Neural progenitor cell (in vitro differentiated cells): ENCODE results near the gene HOXD11. TPM values are rescaled to one million over a fixed set of nuclear protein-coding genes. Genes with fewer than 3 reads are reported as not detected.

Source experiments
- DNase-seq: peaks from one replicate; pipeline ENCODE4 v3.0.0-alpha.2; 2016; ENCODE audit warnings: low spot score
- H2AFZ ChIP-seq: fragments of 200-600 bp; sonication (generic); replicated peaks from 2 replicates; pipeline ENCODE4 v1.6.1; 2016; ENCODE audit warnings: antibody characterized with exemption
- H3F3A ChIP-seq: fragments of 200-600 bp; sonication (generic); 2 replicates; pipeline ENCODE4 v1.6.1; 2016; ENCODE audit warnings: antibody characterized with exemption, low read depth
- H3K27ac ChIP-seq: fragments of 200-600 bp; sonication (generic); 2 replicates; pipeline ENCODE4 v1.5.1; 2016; ENCODE audit warnings: mild to moderate bottlenecking
- H3K27me3 ChIP-seq: fragments of 200-600 bp; sonication (generic); 2 replicates; pipeline ENCODE4 v1.6.1; 2016; ENCODE audit warnings: mild to moderate bottlenecking, moderate library complexity
- H3K36me3 ChIP-seq: fragments of 200-600 bp; sonication (generic); 2 replicates; pipeline ENCODE4 v1.5.1; 2016
- H3K4me1 ChIP-seq: fragments of 200-600 bp; sonication (generic); 2 replicates; pipeline ENCODE4 v1.6.1; 2016; ENCODE audit warnings: mixed run types
- H3K4me2 ChIP-seq: fragments of 200-600 bp; sonication (generic); 2 replicates; pipeline ENCODE4 v1.6.1; 2016
- H3K4me3 ChIP-seq: fragments of 200-600 bp; sonication (generic); 2 replicates; pipeline ENCODE4 v1.5.1; 2016
- H3K79me2 ChIP-seq: fragments of 200-600 bp; sonication (generic); 2 replicates; pipeline ENCODE4 v1.6.1; 2016; ENCODE audit warnings: low read depth
- H3K9ac ChIP-seq: fragments of 200-600 bp; sonication (generic); 2 replicates; pipeline ENCODE4 v1.6.1; 2016
- H3K9me3 ChIP-seq: fragments of 200-600 bp; sonication (generic); 2 replicates; pipeline ENCODE4 v1.5.1; 2016; ENCODE audit warnings: low read depth
- H4K20me1 ChIP-seq: fragments of 200-600 bp; sonication (generic); 2 replicates; pipeline ENCODE4 v1.6.1; 2016; ENCODE audit warnings: low read depth
- H3K27ac Mint-ChIP-seq: 3 replicates; pipeline ENCODE4 v1.8.0; 2021; ENCODE audit warnings: mixed read lengths
- H3K27me3 Mint-ChIP-seq: 2 replicates; pipeline ENCODE4 v1.8.0; 2022; ENCODE audit warnings: low read depth, mild to moderate bottlenecking, inconsistent platforms, moderate library complexity, mixed read lengths; ENCODE audit not compliant: insufficient read depth
- H3K36me3 Mint-ChIP-seq: 3 replicates; pipeline ENCODE4 v1.8.0; 2021; ENCODE audit warnings: mixed read lengths
- H3K4me1 Mint-ChIP-seq: 3 replicates; pipeline ENCODE4 v1.8.0; 2021; ENCODE audit warnings: mixed read lengths
- H3K4me3 Mint-ChIP-seq: 3 replicates; pipeline ENCODE4 v1.8.0; 2021; ENCODE audit warnings: mild to moderate bottlenecking, moderate library complexity, mixed read lengths
- H3K9me3 Mint-ChIP-seq: 3 replicates; pipeline ENCODE4 v1.8.0; 2020; ENCODE audit warnings: mixed read lengths
- EZH2 ChIP-seq: fragments of 200-600 bp; sonication (generic); IDR thresholded peaks from 2 replicates; pipeline ENCODE4 v1.6.1; 2017; ENCODE audit warnings: antibody characterized with exemption, mild to moderate bottlenecking, moderate library complexity
- EZH2phosphoT487 ChIP-seq: fragments of 200-600 bp; sonication (generic); IDR thresholded peaks from 2 replicates; pipeline ENCODE4 v1.6.1; 2017; ENCODE audit warnings: antibody characterized with exemption
- total RNA-seq: library from RNA; depleted of rRNA; stranded (reverse); fragments of >200 nt; gene quantifications from 2 replicates; pipeline ENCODE4 v1.2.3, GENCODE V29; 2015; ENCODE audit warnings: low replicate concordance
- TF ChIP-seq, protein P1 (sequence below): fragments of 200-600 bp; sonication (generic); IDR thresholded peaks from 2 replicates; pipeline ENCODE4 v1.5.1; 2017; ENCODE audit warnings: antibody characterized with exemption, mild to moderate bottlenecking

HOXD11 gene
- total RNA-seq, 1 donor from 2014 or later, result not detected

DNA sequence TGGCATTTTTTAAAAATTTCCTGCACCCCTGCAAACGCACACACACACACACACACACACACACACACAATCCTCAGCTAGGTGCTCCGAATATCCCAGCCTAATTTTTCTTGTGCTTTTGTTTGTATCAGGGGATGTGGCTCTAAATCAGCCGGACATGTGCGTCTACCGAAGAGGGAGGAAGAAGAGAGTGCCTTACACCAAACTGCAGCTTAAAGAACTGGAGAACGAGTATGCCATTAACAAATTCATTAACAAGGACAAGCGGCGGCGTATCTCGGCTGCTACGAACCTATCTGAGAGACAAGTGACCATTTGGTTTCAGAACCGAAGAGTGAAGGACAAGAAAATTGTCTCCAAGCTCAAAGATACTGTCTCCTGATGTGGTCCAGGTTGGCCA, 12.7 kb upstream of the HOXD11 start:
- Mint-ChIP-seq H3K4me1 (peaks cover 10% of the 10 kb centered on the region), H3K27me3 (peaks cover 90% of the 10 kb centered on the region), H3K4me3 (no peak overlapping the region), H3K9me3 (peaks cover 6% of the 10 kb centered on the region), H3K27ac (no peak overlapping the region), H3K36me3 (no peaks in the 10 kb centered on the region)
- no peak overlapping the region for H3K4me2 ChIP-seq
- no peaks in the 10 kb centered on the region for H3K9me3 ChIP-seq
- H3K79me2 ChIP-seq, result no peaks in the 10 kb centered on the region
- no peak overlapping the region for H2AFZ ChIP-seq
- H3K36me3 ChIP-seq, result no peaks in the 10 kb centered on the region
- TF ChIP-seq EZH2phosphoT487 (no peak), EZH2 (no peak)
- TF ChIP-seq, protein P1, sequence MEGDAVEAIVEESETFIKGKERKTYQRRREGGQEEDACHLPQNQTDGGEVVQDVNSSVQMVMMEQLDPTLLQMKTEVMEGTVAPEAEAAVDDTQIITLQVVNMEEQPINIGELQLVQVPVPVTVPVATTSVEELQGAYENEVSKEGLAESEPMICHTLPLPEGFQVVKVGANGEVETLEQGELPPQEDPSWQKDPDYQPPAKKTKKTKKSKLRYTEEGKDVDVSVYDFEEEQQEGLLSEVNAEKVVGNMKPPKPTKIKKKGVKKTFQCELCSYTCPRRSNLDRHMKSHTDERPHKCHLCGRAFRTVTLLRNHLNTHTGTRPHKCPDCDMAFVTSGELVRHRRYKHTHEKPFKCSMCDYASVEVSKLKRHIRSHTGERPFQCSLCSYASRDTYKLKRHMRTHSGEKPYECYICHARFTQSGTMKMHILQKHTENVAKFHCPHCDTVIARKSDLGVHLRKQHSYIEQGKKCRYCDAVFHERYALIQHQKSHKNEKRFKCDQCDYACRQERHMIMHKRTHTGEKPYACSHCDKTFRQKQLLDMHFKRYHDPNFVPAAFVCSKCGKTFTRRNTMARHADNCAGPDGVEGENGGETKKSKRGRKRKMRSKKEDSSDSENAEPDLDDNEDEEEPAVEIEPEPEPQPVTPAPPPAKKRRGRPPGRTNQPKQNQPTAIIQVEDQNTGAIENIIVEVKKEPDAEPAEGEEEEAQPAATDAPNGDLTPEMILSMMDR, result no peak
- no peak for DNase-seq
- no peak overlapping the region for H3K27ac ChIP-seq
- H3K9ac ChIP-seq, result no peak overlapping the region
- no peaks in the 10 kb centered on the region for H3K4me1 ChIP-seq
- peaks cover 100% of the 10 kb centered on the region for H3K27me3 ChIP-seq
- H4K20me1 ChIP-seq, result peaks cover 94% of the 10 kb centered on the region
- no peak overlapping the region for H3K4me3 ChIP-seq
- no peaks in the 10 kb centered on the region for H3F3A ChIP-seq

DNA sequence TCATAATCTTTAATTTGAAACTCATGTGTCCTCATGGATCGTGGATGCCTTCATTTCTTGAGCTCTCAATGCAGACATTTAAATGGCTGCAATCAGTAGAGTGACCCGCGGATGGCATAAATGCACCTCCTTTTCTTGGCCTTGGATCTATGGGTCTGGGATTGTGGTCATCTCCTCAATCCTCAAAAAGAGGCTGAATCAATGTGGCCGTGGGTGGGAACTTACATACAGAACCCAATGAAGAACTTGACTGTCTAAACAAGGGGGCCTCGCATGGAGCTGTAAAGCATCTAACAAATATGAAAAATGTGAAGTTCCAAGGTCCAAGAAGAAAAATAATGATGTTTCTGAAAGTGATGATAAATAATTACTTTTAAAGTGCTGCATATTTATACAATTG, 11.7 kb upstream of the HOXD11 start:
- Histone ChIP-seq H3K79me2 (no peaks in the 10 kb centered on the region), H3K9ac (no peak overlapping the region), H3K27me3 (peaks cover 100% of the 10 kb centered on the region), H3K4me2 (no peak overlapping the region), H3K9me3 (no peaks in the 10 kb centered on the region), H3K4me1 (no peaks in the 10 kb centered on the region), H2AFZ (no peak overlapping the region), H4K20me1 (peaks cover 93% of the 10 kb centered on the region), H3K27ac (no peak overlapping the region), H3F3A (no peaks in the 10 kb centered on the region), H3K36me3 (no peaks in the 10 kb centered on the region), H3K4me3 (no peak overlapping the region)
- no peak for DNase-seq
- no peaks in the 10 kb centered on the region for H3K36me3 Mint-ChIP-seq
- TF ChIP-seq, protein P1, result no peak
- TF ChIP-seq EZH2phosphoT487 (no peak), EZH2 (no peak)
- H3K27ac Mint-ChIP-seq, result no peak overlapping the region
- peaks cover 10% of the 10 kb centered on the region for H3K4me1 Mint-ChIP-seq
- H3K27me3 Mint-ChIP-seq, result peaks cover 88% of the 10 kb centered on the region
- no peak overlapping the region for H3K4me3 Mint-ChIP-seq
- H3K9me3 Mint-ChIP-seq, result peaks cover 6% of the 10 kb centered on the region

DNA sequence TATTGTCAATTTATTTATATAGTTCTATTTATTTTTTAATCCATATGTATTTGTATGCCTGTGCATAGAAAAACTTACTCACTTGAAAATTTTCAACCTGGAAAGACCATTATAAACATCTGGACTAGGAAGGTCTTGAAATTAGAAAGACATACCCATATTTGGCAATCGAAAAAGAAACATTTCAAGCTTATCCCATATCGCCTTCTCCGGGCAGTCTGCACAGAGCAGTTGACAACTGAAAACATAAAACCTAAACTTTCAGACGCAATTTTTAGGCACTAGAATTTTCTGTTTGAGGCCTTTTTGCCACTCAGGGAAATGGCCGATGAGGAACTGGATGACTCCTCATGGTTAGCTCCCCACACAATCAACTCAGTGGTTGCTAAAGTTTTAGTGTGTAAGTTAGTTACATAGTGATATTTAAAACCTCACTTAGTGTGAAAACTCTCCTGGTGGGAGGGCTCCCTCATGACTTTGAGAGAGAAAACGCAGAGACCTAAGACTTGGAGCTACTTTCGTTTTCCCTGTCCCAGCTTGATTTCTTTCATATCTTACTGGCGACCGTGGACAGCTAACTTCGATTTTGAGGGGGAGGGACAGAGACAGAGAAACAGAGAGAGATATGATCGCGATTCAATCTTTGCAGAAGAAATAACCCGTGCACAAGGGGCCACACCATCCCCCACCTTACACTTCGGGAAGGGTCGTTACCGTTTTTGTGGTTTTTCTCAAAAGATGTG, 10.7 kb upstream of the HOXD11 start:
- Histone ChIP-seq H3K4me3 (no peak overlapping the region), H3K27ac (no peak overlapping the region), H2AFZ (no peak overlapping the region), H4K20me1 (peaks cover 93% of the 10 kb centered on the region), H3K36me3 (no peaks in the 10 kb centered on the region), H3K4me1 (no peaks in the 10 kb centered on the region), H3K9ac (no peak overlapping the region), H3K27me3 (peaks cover 100% of the 10 kb centered on the region), H3F3A (no peaks in the 10 kb centered on the region), H3K9me3 (no peaks in the 10 kb centered on the region), H3K79me2 (no peaks in the 10 kb centered on the region), H3K4me2 (no peak overlapping the region)
- peaks cover 2% of the 10 kb centered on the region for H3K9me3 Mint-ChIP-seq
- TF ChIP-seq, protein P1, result no peak
- peak; percentile 61 for TF ChIP-seq EZH2
- no peak for TF ChIP-seq EZH2phosphoT487
- H3K4me1 Mint-ChIP-seq, result peaks cover 10% of the 10 kb centered on the region
- peaks cover 90% of the 10 kb centered on the region for H3K27me3 Mint-ChIP-seq
- no peak overlapping the region for H3K27ac Mint-ChIP-seq
- no peaks in the 10 kb centered on the region for H3K36me3 Mint-ChIP-seq
- DNase-seq, result no peak
- H3K4me3 Mint-ChIP-seq, result peak overlapping the region; percentile 57
